K562 (cell line): ENCODE data around the gene AMDHD2. TPM values are rescaled to one million over a fixed set of nuclear protein-coding genes. Genes with fewer than 3 reads are reported as not detected.

Source experiments
- ATAC-seq: fragments of 200-7000 bp; cut with Tn5 transposase; 3 replicates; pipeline ENCODE4 v1.9.1; 2020; ENCODE audit warnings: moderate library complexity
- BruUV-seq: library from RNA; stranded (reverse); fragments of 400-500 nt; replicated peaks from 2 replicates; lab custom pipeline; 2021; lab: Mats Ljungman, UMichigan
- CTCF ChIA-PET: fragments of 300-600 bp; formaldehyde crosslinking; extraction: SDS; loops from one replicate; lab custom pipeline; 2021; ENCODE audit warnings: low intra/inter-chr PET ratio; lab: Yijun Ruan, JAX
- POLR2A ChIA-PET: fragments of 300-600, 350-650 bp; sonication (Branson Sonifier 250); formaldehyde crosslinking; extraction: SDS; loops from one replicate; lab custom pipeline; 2021; ENCODE audit warnings: antibody characterized with exemption, inconsistent platforms; lab: Yijun Ruan, JAX
- DNase-seq, 4 experiments: peaks; one replicate each; pipeline versions ENCODE4 v3.0.0 to v3.0.0-alpha.2; 2011 to 2018; ENCODE audit warnings: low spot score in 3 of 4, mixed read lengths in 3 of 4; ENCODE audit errors: extremely low read depth in 1 of 4
- FAIRE-seq: peaks from 2 replicates; lab custom pipeline; 2011; peaks lifted over from hg19 to GRCh38; lab: Jason Lieb, UNC
- H2AFZ ChIP-seq: 2 replicates; pipeline ENCODE4 v1.6.0; 2011; ENCODE audit warnings: low read depth, low read length, control low read depth, inconsistent platforms
- H3K27ac ChIP-seq: fragments of 200-600 bp; 3 replicates; pipeline ENCODE4 v1.8.0; 2011; ENCODE audit warnings: low read depth, mild to moderate bottlenecking, control low read depth, inconsistent platforms, low read length, moderate library complexity, mixed read lengths; ENCODE audit errors: extremely low read depth
- H3K27me3 ChIP-seq, 2 experiments: fragments of 300-600 bp in 1 of 2; 2 replicates in 1 of 2; 3 replicates in 1 of 2; pipeline versions ENCODE4 v1.6.0 to v1.8.0; 2011; ENCODE audit warnings: inconsistent platforms in 2 of 2, low read length in 2 of 2, mild to moderate bottlenecking in 1 of 2, mixed read lengths in 1 of 2, moderate library complexity in 1 of 2; ENCODE audit not compliant: control insufficient read depth in 2 of 2, insufficient read depth in 2 of 2
- H3K36me3 ChIP-seq: fragments of 300-600 bp; 3 replicates; pipeline ENCODE4 v1.8.0; 2011; ENCODE audit warnings: mild to moderate bottlenecking, low read length, inconsistent platforms; ENCODE audit not compliant: control insufficient read depth, insufficient read depth
- H3K4me1 ChIP-seq, 2 experiments: fragments of 200-600 bp in 1 of 2; replicated peaks in 1 of 2; 2 replicates in 1 of 2; 3 replicates in 1 of 2; pipeline versions ENCODE4 v1.5.1 to v1.8.0; 2011; ENCODE audit warnings: inconsistent platforms in 2 of 2, low read length in 2 of 2, mild to moderate bottlenecking in 1 of 2, mixed read lengths in 1 of 2, moderate library complexity in 1 of 2; ENCODE audit not compliant: control insufficient read depth in 2 of 2, insufficient read depth in 2 of 2
- H3K4me2 ChIP-seq: 2 replicates; pipeline ENCODE4 v1.6.1; 2011; ENCODE audit warnings: low read length, control low read depth, inconsistent platforms, mixed read lengths; ENCODE audit not compliant: insufficient read depth
- H3K4me3 ChIP-seq: fragments of 200-600 bp; sonication (generic), shearing (Covaris generic); 2 replicates; pipeline ENCODE4 v1.5.1; 2016; ENCODE audit warnings: control low read depth, inconsistent platforms
- H3K79me2 ChIP-seq: fragments of 200-600 bp; 3 replicates; pipeline ENCODE4 v1.8.0; 2011; ENCODE audit warnings: low read length, inconsistent platforms; ENCODE audit not compliant: control insufficient read depth, insufficient read depth
- H3K9ac ChIP-seq, 2 experiments: 2 replicates each; pipeline versions ENCODE4 v1.6.0 to v1.6.1; 2011; ENCODE audit warnings: low read depth in 2 of 2, low read length in 2 of 2, control low read depth in 1 of 2, inconsistent platforms in 1 of 2, mild to moderate bottlenecking in 1 of 2, mixed read lengths in 1 of 2; ENCODE audit not compliant: insufficient read depth in 1 of 2
- H3K9me1 ChIP-seq: one replicate; pipeline ENCODE4 v1.6.0; 2011; ENCODE audit warnings: inconsistent platforms, mild to moderate bottlenecking, low read length, moderate library complexity; ENCODE audit not compliant: control insufficient read depth, insufficient read depth
- H3K9me3 ChIP-seq: replicated peaks from 2 replicates; pipeline ENCODE4 v1.5.1; 2011; ENCODE audit warnings: low read depth, low read length, inconsistent platforms; ENCODE audit not compliant: control insufficient read depth, insufficient read depth
- H4K20me1 ChIP-seq: replicated peaks from 2 replicates; pipeline ENCODE4 v1.6.1; 2011; ENCODE audit warnings: low read length, inconsistent platforms, mixed read lengths; ENCODE audit not compliant: control insufficient read depth, insufficient read depth
- ATF1 ChIP-seq, 2 experiments: fragments of 450-650 bp in 1 of 2; IDR thresholded peaks; 2 replicates each; pipeline ENCODE4 v1.6.1; 2016; ENCODE audit warnings: missing compliant biosample characterization in 1 of 2, missing genetic modification characterization in 1 of 2
- BHLHE40 ChIP-seq: IDR thresholded peaks from 2 replicates; pipeline ENCODE4 v1.6.1; 2011; ENCODE audit warnings: low read length, improper control_type of control experiment
- CHD4 ChIP-seq: fragments of 200-600 bp; sonication (generic); IDR thresholded peaks from 3 replicates; pipeline ENCODE4 v1.6.1; 2012; ENCODE audit warnings: low read depth, mild to moderate bottlenecking, mixed read lengths, low read length, inconsistent platforms; ENCODE audit not compliant: insufficient read depth, insufficient replicate concordance, poor library complexity, severe bottlenecking
- ELF4 ChIP-seq: fragments of 450-650 bp; formaldehyde crosslinking; IDR thresholded peaks from 2 replicates; pipeline ENCODE4 v1.4.0; 2022; ENCODE audit warnings: missing genetic modification characterization
- EWSR1 ChIP-seq: fragments of 450-650 bp; IDR thresholded peaks from 2 replicates; pipeline ENCODE4 v1.6.1; 2018; ENCODE audit warnings: borderline replicate concordance, mild to moderate bottlenecking, low read depth, moderate library complexity; ENCODE audit not compliant: partially characterized antibody
- HDAC6 ChIP-seq: IDR thresholded peaks from 2 replicates; pipeline ENCODE4 v1.6.1; 2012; ENCODE audit warnings: low read depth, mild to moderate bottlenecking, control low read depth, inconsistent platforms, low read length, moderate library complexity
- MIER1 ChIP-seq: fragments of 450-650 bp; IDR thresholded peaks from 2 replicates; pipeline ENCODE4 v1.6.1; 2016; ENCODE audit warnings: antibody characterized with exemption, mild to moderate bottlenecking, low read depth
- MYC ChIP-seq, 2 experiments: fragments of 250-450 bp in 1 of 2; sonication (Bioruptor Pico) in 1 of 2; IDR thresholded peaks; 2 replicates each; pipeline versions ENCODE4 v1.5.1 to v1.6.1; 2012 to 2021; ENCODE audit warnings: low read depth in 2 of 2, borderline replicate concordance in 1 of 2, improper control_type of control experiment in 1 of 2, low read length in 1 of 2, mild to moderate bottlenecking in 1 of 2, moderate library complexity in 1 of 2
- RBFOX2 ChIP-seq: fragments of 200-400 bp; formaldehyde crosslinking; IDR thresholded peaks from 2 replicates; pipeline ENCODE4 v1.6.1; 2017; ENCODE audit warnings: low read depth, mild to moderate bottlenecking, low read length, moderate library complexity
- SP1 ChIP-seq: sonication (generic); formaldehyde crosslinking; IDR thresholded peaks from 2 replicates; pipeline ENCODE4 v1.8.1; 2022; ENCODE audit warnings: mild to moderate bottlenecking, missing genetic modification reagents
- WGBS: fragments of 100-300 bp; shearing (Covaris generic); methylation state at CpG from one replicate; pipeline ENCODE4 v1.1.6; 2016; ENCODE audit warnings: low coverage, mixed read lengths; ENCODE audit not compliant: insufficient coverage; ENCODE audit errors: missing lambda C conversion rate; 5-methylcytosine and 5-hydroxymethylcytosine counted together
- in situ Hi-C: fragments of 300-500 bp; cut with MboI; formaldehyde crosslinking; loops from 4 replicates; pipeline ENCODE4 v1.15.0; 2018; ENCODE audit warnings: inconsistent platforms, mixed read lengths
- intact Hi-C: fragments of 100-400 bp; cut with micrococcal nuclease; formaldehyde crosslinking; loops from 2 replicates; pipeline ENCODE4 v1.14.2; 2022
- polyA plus RNA-seq, 8 experiments: library from polyadenylated mRNA; depleted of rRNA in 4 of 8; stranded (reverse) in 5 of 8; unstranded in 3 of 8; fragments of >200 nt; fragmentation: Nextera tagmentation in 2 of 8; fragmentation: Illumina TruSeq in 1 of 8; extraction: Ambion mirVana in 2 of 8; extraction: Trizol in 1 of 8; gene quantifications; 2 replicates each; pipeline versions ENCODE4 v1.2.1 to v1.2.3, GENCODE V29; 2011 to 2014; ENCODE audit warnings: inconsistent platforms in 1 of 8, missing spikeins in 1 of 8
- total RNA-seq, 7 experiments: library from RNA; depleted of rRNA in 6 of 7; stranded (reverse); fragments of >200 nt in 6 of 7; fragmentation: Illumina TruSeq in 2 of 7; extraction: Trizol in 2 of 7; gene quantifications; 2 replicates each; pipeline versions ENCODE4 v1.2.1 to v1.2.3, GENCODE V29; 2011 to 2021; ENCODE audit warnings: low replicate concordance in 1 of 7
- TF ChIP-seq, protein P1 (sequence below): IDR thresholded peaks from 3 replicates; pipeline ENCODE4 v1.6.1; 2011; ENCODE audit warnings: borderline replicate concordance, mild to moderate bottlenecking, moderate library complexity; ENCODE audit not compliant: insufficient read length; ENCODE audit errors: extremely low read depth
- TF ChIP-seq, protein P2 (sequence below): sonication (generic); formaldehyde crosslinking; IDR thresholded peaks from 2 replicates; pipeline ENCODE4 v1.9.0; 2022; ENCODE audit warnings: mild to moderate bottlenecking, missing genetic modification reagents
- TF ChIP-seq, protein P3 (sequence below), 3 experiments: IDR thresholded peaks in 2 of 3; conservative IDR thresholded peaks in 1 of 3; 2 replicates each; pipeline ENCODE4 v1.5.1; 2011 to 2012; ENCODE audit warnings: low read length in 3 of 3, mild to moderate bottlenecking in 3 of 3, control low read depth in 2 of 3, improper control_type of control experiment in 1 of 3, inconsistent platforms in 1 of 3, low read depth in 1 of 3, mixed read lengths in 1 of 3, moderate library complexity in 1 of 3; ENCODE audit not compliant: insufficient read depth in 2 of 3

Gene AMDHD2
- total and polyA plus RNA-seq, 9 of the 15 experiments (the other 6 are each of a cell fraction or from before 2014, with no cell fraction given), result 0.38 to 56.9 (median 18.3) TPM; not detected in 1

DNA sequence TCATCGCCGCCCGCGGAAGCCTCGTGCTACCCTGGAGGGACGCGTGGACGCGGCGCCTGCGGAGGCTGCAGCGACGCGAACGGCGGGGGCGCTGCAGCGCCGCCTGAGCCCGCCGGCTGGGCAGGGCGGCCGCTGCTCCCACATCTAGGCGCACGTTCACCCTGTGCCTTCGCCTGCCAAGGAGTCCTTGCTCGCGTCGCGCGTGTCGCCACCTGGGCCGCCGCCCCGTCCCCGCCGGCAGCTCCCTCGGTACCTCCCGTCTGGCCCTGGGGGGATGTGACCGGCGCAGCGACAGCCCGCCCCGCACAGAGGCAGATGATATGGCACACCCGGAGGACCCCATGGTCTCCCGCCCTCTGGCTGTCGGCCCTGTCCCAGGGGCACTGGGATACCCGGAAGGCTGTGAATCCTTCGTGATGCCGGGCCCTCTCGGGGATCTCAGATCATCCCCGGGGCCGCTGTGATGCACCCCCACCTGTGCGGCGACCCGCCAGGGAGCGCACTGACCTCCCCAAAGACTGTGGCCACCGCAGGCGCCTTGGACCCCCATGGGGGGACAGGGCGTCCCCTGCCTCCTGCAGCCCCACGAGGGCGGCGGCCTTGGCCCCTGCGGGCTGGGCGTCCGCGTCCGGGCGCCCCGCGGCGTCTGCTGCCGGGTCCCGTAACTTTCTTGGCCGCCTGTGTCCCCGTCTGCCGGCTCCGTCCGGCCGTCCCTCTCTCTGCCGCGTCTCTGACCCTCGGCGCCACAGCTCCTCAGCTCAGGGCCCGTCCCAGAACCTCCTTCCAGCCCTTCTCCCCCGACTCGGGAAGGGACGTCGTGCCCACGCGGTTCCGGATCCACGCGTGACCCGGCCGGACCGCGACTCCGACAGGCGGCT is 45.9 kb upstream of the AMDHD2 start:
- no peaks in the 10 kb centered on the region for H3K27me3 ChIP-seq
- peaks cover 51% of the 10 kb centered on the region for H3K79me2 ChIP-seq
- BruUV-seq, result TSS peak; percentile 81
- FAIRE-seq (peak; percentile 51), DNase-seq (peak; percentile 60 to 78 (median 68)), ATAC-seq (peak; percentile 78)
- peaks cover 3% of the 10 kb centered on the region; the same call in 1 of the 2 replicates for H4K20me1 ChIP-seq
- H3K9me1 ChIP-seq, result no peaks in the 10 kb centered on the region
- in situ Hi-C loops, result no loop called here
- POLR2A ChIA-PET, result interaction anchor here (0.6 to 1.4 kb wide), 6 partner anchors 11 to 502 kb away, joined by 3 to 4 read pairs (median 3); partner anchors contain the start of gene TBL3
- peaks cover 37 to 94% of the 10 kb centered on the region in 2 experiments for H3K4me1 ChIP-seq
- peak overlapping the region; percentile 89 for H3K4me2 ChIP-seq
- WGBS, result 0% methylated on average over 57 of the region's 100 CpGs
- peak overlapping the region; percentile 76 for H3K4me3 ChIP-seq
- H3K9me3 ChIP-seq, result no peaks in the 10 kb centered on the region
- H3K36me3 ChIP-seq, result no peaks in the 10 kb centered on the region; the same call in 2 of the 3 replicates
- peak overlapping the region; percentile 88 for H3K27ac ChIP-seq
- H3K9ac ChIP-seq, result peak overlapping the region; percentile 80 to 98
- CTCF ChIA-PET, result interaction anchor here (0.6 to 1.1 kb wide), 4 partner anchors 27 to 177 kb away, joined by 3 to 5 read pairs (median 3); partner anchors contain the start of gene ATP6V0C
- peak overlapping the region; percentile 75 for H2AFZ ChIP-seq
- intact Hi-C loops, result no loop called here
- no peak for TF ChIP-seq EWSR1
- TF ChIP-seq MYC (IDR thresholded peaks at IDR 0.05; ENCODE audit: low read depth, low read length), result peak; percentile 96
- TF ChIP-seq MYC (CRISPR knock-in tag; IDR thresholded peaks at IDR 0.05; ENCODE audit: borderline replicate concordance, low read depth), result no peak
- no peak; the same call in 1 of the 2 replicates for TF ChIP-seq SP1 (CRISPR knock-in tag)
- peak; percentile 76 for TF ChIP-seq RBFOX2
- TF ChIP-seq, protein P1, sequence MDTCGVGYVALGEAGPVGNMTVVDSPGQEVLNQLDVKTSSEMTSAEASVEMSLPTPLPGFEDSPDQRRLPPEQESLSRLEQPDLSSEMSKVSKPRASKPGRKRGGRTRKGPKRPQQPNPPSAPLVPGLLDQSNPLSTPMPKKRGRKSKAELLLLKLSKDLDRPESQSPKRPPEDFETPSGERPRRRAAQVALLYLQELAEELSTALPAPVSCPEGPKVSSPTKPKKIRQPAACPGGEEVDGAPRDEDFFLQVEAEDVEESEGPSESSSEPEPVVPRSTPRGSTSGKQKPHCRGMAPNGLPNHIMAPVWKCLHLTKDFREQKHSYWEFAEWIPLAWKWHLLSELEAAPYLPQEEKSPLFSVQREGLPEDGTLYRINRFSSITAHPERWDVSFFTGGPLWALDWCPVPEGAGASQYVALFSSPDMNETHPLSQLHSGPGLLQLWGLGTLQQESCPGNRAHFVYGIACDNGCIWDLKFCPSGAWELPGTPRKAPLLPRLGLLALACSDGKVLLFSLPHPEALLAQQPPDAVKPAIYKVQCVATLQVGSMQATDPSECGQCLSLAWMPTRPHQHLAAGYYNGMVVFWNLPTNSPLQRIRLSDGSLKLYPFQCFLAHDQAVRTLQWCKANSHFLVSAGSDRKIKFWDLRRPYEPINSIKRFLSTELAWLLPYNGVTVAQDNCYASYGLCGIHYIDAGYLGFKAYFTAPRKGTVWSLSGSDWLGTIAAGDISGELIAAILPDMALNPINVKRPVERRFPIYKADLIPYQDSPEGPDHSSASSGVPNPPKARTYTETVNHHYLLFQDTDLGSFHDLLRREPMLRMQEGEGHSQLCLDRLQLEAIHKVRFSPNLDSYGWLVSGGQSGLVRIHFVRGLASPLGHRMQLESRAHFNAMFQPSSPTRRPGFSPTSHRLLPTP, result no peak
- TF ChIP-seq ATF1 (CRISPR knock-in tag; IDR thresholded peaks at IDR 0.05), result no peak
- TF ChIP-seq ATF1 (tag; IDR thresholded peaks at IDR 0.05), result peak; percentile 42; the same call in 1 of the 2 replicates
- no peak for TF ChIP-seq CHD4
- TF ChIP-seq HDAC6, result no peak
- TF ChIP-seq, protein P2, sequence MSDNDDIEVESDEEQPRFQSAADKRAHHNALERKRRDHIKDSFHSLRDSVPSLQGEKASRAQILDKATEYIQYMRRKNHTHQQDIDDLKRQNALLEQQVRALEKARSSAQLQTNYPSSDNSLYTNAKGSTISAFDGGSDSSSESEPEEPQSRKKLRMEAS, result peak; percentile 78
- TF ChIP-seq ELF4, result peak; percentile 58; the same call in 1 of the 2 replicates
- TF ChIP-seq MIER1, result no peak
- peak; percentile 73 for TF ChIP-seq BHLHE40
- TF ChIP-seq, protein P3, sequence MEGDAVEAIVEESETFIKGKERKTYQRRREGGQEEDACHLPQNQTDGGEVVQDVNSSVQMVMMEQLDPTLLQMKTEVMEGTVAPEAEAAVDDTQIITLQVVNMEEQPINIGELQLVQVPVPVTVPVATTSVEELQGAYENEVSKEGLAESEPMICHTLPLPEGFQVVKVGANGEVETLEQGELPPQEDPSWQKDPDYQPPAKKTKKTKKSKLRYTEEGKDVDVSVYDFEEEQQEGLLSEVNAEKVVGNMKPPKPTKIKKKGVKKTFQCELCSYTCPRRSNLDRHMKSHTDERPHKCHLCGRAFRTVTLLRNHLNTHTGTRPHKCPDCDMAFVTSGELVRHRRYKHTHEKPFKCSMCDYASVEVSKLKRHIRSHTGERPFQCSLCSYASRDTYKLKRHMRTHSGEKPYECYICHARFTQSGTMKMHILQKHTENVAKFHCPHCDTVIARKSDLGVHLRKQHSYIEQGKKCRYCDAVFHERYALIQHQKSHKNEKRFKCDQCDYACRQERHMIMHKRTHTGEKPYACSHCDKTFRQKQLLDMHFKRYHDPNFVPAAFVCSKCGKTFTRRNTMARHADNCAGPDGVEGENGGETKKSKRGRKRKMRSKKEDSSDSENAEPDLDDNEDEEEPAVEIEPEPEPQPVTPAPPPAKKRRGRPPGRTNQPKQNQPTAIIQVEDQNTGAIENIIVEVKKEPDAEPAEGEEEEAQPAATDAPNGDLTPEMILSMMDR (IDR thresholded peaks at IDR 0.05 in 2 of 3, conservative IDR thresholded peaks at IDR 0.05 in 1 of 3; ENCODE audit: insufficient read depth in 2 of 3, low read depth in 1 of 3, low read length in 3 of 3), result peak; percentile 35 to 72 (median 56); a peak in 5 of 6 replicates
